Glutamatergic neuron (in vitro differentiated cells): ENCODE measurements around the gene ARHGEF2. TPM values are rescaled to one million over a fixed set of nuclear protein-coding genes. Genes with fewer than 3 reads are reported as not detected.

Experiments used
- DNase-seq: peaks from one replicate; pipeline ENCODE4 v3.0.0; 2022
- H3K27ac Mint-ChIP-seq: one replicate; pipeline ENCODE4 v1.8.0; 2020; ENCODE audit warnings: mild to moderate bottlenecking, mixed read lengths, inconsistent platforms; ENCODE audit not compliant: unreplicated experiment
- H3K27me3 Mint-ChIP-seq: one replicate; pipeline ENCODE4 v1.8.0; 2020; ENCODE audit warnings: mild to moderate bottlenecking, moderate library complexity, mixed read lengths, inconsistent platforms; ENCODE audit not compliant: unreplicated experiment
- H3K36me3 Mint-ChIP-seq: one replicate; pipeline ENCODE4 v1.8.0; 2020; ENCODE audit warnings: mild to moderate bottlenecking, mixed read lengths, inconsistent platforms; ENCODE audit not compliant: unreplicated experiment
- H3K4me1 Mint-ChIP-seq: one replicate; pipeline ENCODE4 v1.8.0; 2020; ENCODE audit warnings: mild to moderate bottlenecking, low read depth, mixed read lengths, inconsistent platforms; ENCODE audit not compliant: unreplicated experiment
- H3K4me3 Mint-ChIP-seq: one replicate; pipeline ENCODE4 v1.8.0; 2020; ENCODE audit warnings: mild to moderate bottlenecking, mixed read lengths, inconsistent platforms; ENCODE audit not compliant: unreplicated experiment
- H3K9me3 Mint-ChIP-seq: one replicate; pipeline ENCODE4 v1.8.0; 2020; ENCODE audit warnings: mild to moderate bottlenecking, moderate library complexity, mixed read lengths, inconsistent platforms; ENCODE audit not compliant: unreplicated experiment
- total RNA-seq: library from RNA; stranded (reverse); fragmentation: NEBNext Ultra II Directional; extraction: Animal tissue kit (Norgen Biotek cat#: 25700); gene quantifications from one replicate; pipeline ENCODE4 v1.2.1, GENCODE V29; 2021; ENCODE audit not compliant: unreplicated experiment
- TF ChIP-seq, protein P1 (sequence below): fragments of 200-600 bp; sonication (generic); IDR thresholded peaks from one replicate; pipeline ENCODE4 v1.5.0; 2021; ENCODE audit not compliant: partially characterized antibody, unreplicated experiment

Gene ARHGEF2
- total RNA-seq, 1 donor from 2014 or later = 222 TPM

DNA sequence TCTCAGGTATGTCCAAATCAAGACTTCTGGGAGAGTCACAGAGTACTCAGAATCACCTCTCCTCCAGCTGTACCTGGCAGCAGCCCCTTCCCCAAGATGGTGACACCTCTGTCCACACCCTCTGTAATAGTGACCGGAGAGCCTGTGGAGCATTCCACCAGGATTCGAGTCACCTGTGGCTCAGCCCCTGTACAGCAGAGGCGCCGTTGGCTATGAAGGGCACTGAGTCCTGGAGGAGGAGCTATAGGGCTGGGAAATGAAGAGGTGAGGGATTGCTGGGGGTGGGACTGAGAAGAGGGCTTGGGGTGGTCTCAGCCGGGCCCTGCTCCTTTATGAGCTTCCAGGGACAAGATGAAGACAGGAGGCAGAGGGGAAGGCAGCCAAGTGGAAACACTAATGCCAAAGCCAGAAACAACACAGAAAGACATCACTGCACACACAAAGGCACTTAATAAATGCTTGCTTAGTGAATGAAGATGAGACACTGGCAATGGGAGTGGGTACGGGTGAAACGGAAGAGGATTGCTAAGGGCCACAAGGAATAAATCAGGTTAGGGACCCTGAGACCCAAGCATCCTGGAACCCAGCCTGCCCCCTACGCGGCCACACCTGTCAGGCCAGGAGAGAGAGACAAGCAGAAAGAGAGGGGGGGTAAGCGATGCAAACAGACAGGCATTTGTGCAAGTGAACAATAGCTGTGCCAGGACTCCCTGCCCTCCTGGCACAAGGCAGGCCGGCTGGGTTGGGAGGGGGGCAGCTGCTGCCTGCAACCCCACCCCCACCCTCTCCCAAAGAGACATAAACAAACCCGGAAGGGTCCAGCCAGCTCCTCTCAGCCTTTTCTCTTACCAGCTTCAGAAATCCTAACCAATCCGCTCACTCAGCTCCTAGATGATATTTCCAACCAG, 3.9 kb downstream of the ARHGEF2 start:
- Mint-ChIP-seq H3K9me3 (peaks cover 19% of the 10 kb centered on the region), H3K4me1 (peaks cover 46% of the 10 kb centered on the region), H3K36me3 (peaks cover 5% of the 10 kb centered on the region), H3K27ac (peak overlapping the region; percentile 99), H3K4me3 (peak overlapping the region; percentile 99), H3K27me3 (peaks cover 24% of the 10 kb centered on the region)
- TF ChIP-seq, protein P1, sequence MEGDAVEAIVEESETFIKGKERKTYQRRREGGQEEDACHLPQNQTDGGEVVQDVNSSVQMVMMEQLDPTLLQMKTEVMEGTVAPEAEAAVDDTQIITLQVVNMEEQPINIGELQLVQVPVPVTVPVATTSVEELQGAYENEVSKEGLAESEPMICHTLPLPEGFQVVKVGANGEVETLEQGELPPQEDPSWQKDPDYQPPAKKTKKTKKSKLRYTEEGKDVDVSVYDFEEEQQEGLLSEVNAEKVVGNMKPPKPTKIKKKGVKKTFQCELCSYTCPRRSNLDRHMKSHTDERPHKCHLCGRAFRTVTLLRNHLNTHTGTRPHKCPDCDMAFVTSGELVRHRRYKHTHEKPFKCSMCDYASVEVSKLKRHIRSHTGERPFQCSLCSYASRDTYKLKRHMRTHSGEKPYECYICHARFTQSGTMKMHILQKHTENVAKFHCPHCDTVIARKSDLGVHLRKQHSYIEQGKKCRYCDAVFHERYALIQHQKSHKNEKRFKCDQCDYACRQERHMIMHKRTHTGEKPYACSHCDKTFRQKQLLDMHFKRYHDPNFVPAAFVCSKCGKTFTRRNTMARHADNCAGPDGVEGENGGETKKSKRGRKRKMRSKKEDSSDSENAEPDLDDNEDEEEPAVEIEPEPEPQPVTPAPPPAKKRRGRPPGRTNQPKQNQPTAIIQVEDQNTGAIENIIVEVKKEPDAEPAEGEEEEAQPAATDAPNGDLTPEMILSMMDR = no peak
- DNase-seq = no peak

- TF ChIP-seq, protein P1 = no peak
These were observed 4.6 kb downstream of the ARHGEF2 start for GRCh38 chr1:155973723-155974122.

GRCh38 chr1:155971910-155972809, 6.2 kb downstream of the ARHGEF2 start:
- peaks cover 5% of the 10 kb centered on the region for H3K36me3 Mint-ChIP-seq

More at GRCh38 chr1:155973723-155974122, 4.6 kb downstream of the ARHGEF2 start:
- H3K9me3 Mint-ChIP-seq = peaks cover 20% of the 10 kb centered on the region
- no peak overlapping the region for H3K27ac Mint-ChIP-seq
- H3K36me3 Mint-ChIP-seq = peaks cover 5% of the 10 kb centered on the region
- H3K4me3 Mint-ChIP-seq = peak overlapping the region; percentile 99
- peaks cover 26% of the 10 kb centered on the region for H3K27me3 Mint-ChIP-seq
- DNase-seq = no peak
- H3K4me1 Mint-ChIP-seq = peaks cover 52% of the 10 kb centered on the region

GRCh38 chr1:155970531-155971167, 7.7 kb downstream of the ARHGEF2 start:
- Mint-ChIP-seq H3K4me3 (peak overlapping the region; percentile 57), H3K27ac (peak overlapping the region; percentile 77), H3K36me3 (peaks cover 5% of the 10 kb centered on the region), H3K9me3 (peaks cover 14% of the 10 kb centered on the region), H3K27me3 (peaks cover 30% of the 10 kb centered on the region), H3K4me1 (peaks cover 58% of the 10 kb centered on the region)
- no peak for DNase-seq
- TF ChIP-seq, protein P1 = no peak

More at GRCh38 chr1:155971910-155972809, 6.2 kb downstream of the ARHGEF2 start:
- Mint-ChIP-seq H3K4me1 (peaks cover 66% of the 10 kb centered on the region), H3K27me3 (peaks cover 31% of the 10 kb centered on the region), H3K27ac (no peak overlapping the region), H3K4me3 (peak overlapping the region; percentile 38), H3K9me3 (peaks cover 20% of the 10 kb centered on the region)
- TF ChIP-seq, protein P1 = no peak
- DNase-seq = no peak
